ENCODE data around the gene HIVEP1.
"Not testable (repeated sequence)": the region's sequence is repeated elsewhere in the genome, so short reads cannot be mapped to it uniquely, and the experiment has no call there.

Gene HIVEP1

GRCh38 chr6:12125396-12125795 lies 113.3 kb downstream of the HIVEP1 start:
- DNase-seq: no peak

- no peak for DNase-seq
These were observed 113.9 kb downstream of the HIVEP1 start for GRCh38 chr6:12126051-12126450.

GRCh38 chr6:12129523-12129922 lies 117.4 kb downstream of the HIVEP1 start:
- no peak for DNase-seq

GRCh38 chr6:12132351-12133222 lies 120.5 kb downstream of the HIVEP1 start:
- no peak for DNase-seq

- no peak for DNase-seq
These were observed 122.5 kb downstream of the HIVEP1 start for GRCh38 chr6:12134581-12134980.

GRCh38 chr6:12134991-12135390 lies 122.9 kb downstream of the HIVEP1 start:
- DNase-seq: no peak

GRCh38 chr6:12136905-12137304 lies 124.8 kb downstream of the HIVEP1 start:
- peak; percentile 52 for DNase-seq

- peak; percentile 73 for DNase-seq
These were observed 125.4 kb downstream of the HIVEP1 start for GRCh38 chr6:12137480-12137879.

GRCh38 chr6:12138381-12138780 lies 126.3 kb downstream of the HIVEP1 start:
- DNase-seq: no peak

- no peak for DNase-seq
These were observed 126.8 kb downstream of the HIVEP1 start for GRCh38 chr6:12138936-12139335.

- peak; percentile 31 for DNase-seq
These were observed 135.6 kb downstream of the HIVEP1 start for GRCh38 chr6:12147557-12148316.

- peak; percentile 90 for DNase-seq
These were observed 136.2 kb downstream of the HIVEP1 start for GRCh38 chr6:12148317-12148801.

- peak; percentile 56 for DNase-seq
These were observed 136.7 kb downstream of the HIVEP1 start for GRCh38 chr6:12148841-12149240.

- no peak for DNase-seq
These were observed 137.9 kb downstream of the HIVEP1 start for GRCh38 chr6:12149944-12150510.

GRCh38 chr6:12150812-12151432 lies 138.8 kb downstream of the HIVEP1 start:
- DNase-seq: peak; percentile 31

- no peak for DNase-seq
These were observed 139.3 kb downstream of the HIVEP1 start for GRCh38 chr6:12151433-12151820.

GRCh38 chr6:12152023-12152970 lies 140.2 kb downstream of the HIVEP1 start:
- DNase-seq: no peak

GRCh38 chr6:12155769-12156168 lies 143.7 kb downstream of the HIVEP1 start:
- not testable (repeated sequence) for DNase-seq

GRCh38 chr6:12158686-12159415 lies 146.7 kb downstream of the HIVEP1 start:
- no peak for DNase-seq

GRCh38 chr6:12160326-12160725 lies 148.2 kb downstream of the HIVEP1 start:
- DNase-seq: peak; percentile 19

- no peak for DNase-seq
These were observed 150.1 kb downstream of the HIVEP1 start for GRCh38 chr6:12162213-12162612.

Measured in fibroblast of skin of right biceps (primary cell).